ENCODE data around the gene CELA3B.
"Not testable (repeated sequence)": the region's sequence is repeated elsewhere in the genome, so short reads cannot be mapped to it uniquely, and the experiment has no call there.

CELA3B gene, protein sequence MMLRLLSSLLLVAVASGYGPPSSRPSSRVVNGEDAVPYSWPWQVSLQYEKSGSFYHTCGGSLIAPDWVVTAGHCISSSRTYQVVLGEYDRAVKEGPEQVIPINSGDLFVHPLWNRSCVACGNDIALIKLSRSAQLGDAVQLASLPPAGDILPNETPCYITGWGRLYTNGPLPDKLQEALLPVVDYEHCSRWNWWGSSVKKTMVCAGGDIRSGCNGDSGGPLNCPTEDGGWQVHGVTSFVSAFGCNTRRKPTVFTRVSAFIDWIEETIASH

DNA sequence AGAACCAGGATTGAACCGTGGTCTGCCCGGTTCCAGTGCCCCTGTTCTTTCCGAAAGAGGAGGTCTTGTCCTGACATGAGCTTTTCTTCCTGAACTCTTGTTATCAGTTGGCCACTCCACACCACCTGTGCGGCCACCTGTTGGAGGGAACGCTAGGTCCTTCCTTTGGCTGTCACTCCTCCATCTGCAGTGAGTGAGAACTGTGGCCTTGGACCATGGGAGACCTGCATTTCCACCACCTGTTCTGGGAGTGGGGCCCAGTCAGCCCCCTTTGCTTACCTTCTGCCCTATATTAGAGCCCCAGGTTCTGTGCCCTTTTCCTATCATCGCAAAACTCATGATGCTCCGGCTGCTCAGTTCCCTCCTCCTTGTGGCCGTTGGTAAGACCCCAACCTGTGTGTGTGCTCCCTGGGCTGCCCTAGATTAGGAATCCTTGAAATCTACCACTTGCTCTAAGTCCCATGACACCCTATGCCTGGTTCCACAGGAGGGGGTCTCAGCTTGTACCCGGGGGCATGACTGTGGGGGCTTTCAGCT is at the start of gene CELA3B:
CELA3B (plus strand) TSS at position 320 of the 537 bp plus-strand sequence; CDS start at position 338, 18 bp downstream.
- not testable (repeated sequence) for DNase-seq

GRCh38 chr1:21927533-21928237 is 49.1 kb upstream of the CELA3B start:
- no peak for DNase-seq

DNA sequence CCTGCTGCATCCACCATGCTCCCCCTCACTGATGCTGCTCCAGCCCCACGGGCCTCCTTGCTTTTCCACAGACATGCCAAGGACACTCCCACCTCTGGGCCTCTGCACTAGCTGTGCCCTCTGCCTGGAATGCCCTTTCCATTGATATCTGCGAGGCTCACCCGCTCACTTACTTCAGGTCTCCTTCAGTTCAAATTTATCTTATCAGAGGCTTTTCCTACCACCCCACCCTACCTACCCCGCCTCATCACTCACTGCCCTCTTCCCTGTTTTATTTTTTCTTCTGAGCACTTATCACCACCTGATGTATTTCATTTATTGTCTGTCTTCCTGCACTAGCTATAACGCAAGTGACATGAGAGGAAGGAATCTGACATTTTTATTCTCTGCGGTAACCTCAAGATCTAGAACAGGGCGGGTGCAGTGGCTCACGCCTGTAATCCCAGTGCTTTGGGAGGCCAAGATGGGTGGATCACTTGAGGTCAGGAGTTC is 46.7 kb upstream of the CELA3B start:
- no peak for DNase-seq

DNA sequence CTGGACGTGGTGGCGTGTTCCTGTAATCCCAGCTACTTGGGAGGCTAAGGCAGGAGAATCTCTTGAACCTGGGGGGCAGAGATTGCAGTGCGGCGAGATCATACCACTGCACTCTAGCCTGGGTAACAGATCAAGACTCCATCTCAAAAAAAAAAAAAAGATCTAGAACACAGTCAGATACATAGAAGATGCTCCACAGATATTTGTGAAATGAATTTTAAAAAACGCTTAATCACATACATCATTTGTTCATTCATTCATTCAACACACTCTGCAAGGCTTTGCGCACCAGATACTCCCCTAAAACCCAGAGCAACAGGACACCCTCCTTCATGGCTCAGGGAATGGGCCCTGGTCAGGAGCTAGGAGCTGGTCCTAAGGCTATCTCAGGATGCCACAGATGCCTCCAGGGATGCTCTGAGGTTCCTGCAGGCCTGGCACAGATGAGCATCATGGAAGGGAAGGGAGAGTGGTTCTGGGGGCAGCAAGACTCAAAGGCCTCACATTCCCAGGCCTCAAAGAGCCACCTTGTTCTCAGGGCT is 46.1 kb upstream of the CELA3B start:
- no peak for DNase-seq

DNA sequence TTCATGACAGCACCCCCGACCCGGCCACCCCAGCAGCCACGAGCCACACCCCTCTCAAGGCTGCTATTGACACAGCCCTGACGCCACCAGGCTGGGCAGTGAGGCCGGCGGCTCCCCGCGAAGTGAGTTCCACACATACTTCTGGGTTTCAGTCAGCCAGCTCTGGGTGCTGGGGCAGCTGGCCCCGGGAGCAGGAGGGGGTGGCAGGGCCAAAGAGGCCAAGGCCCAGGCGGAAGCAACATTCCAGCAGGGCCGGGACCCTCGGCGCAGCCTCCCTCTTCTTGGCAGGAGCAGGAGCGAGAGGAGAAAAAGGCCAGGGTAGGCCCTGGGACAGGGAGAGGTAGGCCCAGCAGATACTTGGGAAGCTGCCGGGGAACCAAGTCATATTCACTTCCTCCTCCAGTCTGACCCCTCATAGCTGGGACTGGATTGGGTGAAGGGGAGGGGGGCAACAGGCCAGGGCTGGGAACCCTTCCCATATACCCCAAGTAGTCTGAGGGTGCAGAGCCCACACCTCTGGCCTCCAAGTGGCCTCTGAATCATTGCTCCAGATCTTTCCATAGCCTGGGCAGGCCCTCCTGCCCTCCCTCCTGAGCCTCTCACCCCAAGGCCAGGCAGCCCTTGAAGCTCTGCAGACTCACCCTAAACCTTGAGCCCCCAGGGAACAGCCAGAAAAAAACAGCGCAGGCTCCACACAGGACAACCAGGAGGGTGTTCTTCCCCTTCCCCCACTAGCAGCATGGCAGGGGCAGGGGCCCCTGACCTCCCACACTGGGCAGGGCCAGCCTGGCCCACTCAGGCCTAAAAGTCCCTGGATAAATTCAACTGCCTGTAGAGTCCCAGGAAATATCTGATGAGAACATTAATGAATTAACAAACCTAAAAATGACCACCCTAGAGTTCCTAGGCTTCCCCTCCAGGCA is 45.4 kb upstream of the CELA3B start:
- DNase-seq: no peak

- DNase-seq: no peak
Measured at GRCh38 chr1:21932127-21932526, 44.7 kb upstream of the CELA3B start.

DNA sequence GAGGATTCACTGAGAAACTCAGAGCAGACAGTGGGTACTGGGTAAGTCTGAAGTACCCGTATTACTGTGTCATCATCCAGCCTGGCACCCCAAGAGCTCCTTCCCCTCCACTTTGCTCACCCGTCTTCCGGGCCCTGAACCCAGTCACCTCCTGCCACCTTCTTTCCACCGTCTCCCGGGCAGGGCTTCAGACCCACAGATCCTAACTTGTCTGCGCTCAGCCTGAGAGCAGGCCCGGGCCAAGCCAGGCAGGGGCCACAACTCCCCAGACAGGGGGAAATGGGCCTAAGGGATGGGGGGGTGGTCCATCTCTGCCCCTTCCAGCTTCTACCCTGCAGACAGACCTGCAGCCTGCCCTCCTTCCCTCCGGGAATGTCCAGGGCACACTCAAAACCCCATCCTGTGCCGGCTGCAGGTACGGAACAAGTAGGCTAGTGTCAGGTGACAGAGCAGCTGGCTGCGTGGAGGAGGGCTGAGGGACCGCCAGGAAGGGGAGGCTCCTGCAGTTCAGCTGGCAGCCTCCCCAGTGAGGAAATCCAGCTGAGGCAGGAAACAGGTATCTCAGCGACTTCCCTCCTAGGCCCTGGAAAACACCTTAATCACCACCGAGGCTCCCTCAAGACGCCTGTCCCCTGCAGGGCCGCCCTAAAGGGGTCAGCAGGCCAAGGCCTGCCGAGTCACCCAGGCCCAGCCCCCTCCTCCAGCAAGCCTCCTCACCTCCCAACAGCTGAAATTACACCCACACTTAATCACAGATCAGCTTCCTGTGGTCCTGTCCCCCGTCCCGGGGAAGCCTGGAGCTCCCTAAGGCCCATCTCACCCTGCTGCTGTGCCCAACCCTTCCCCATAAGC is 43.2 kb upstream of the CELA3B start:
- no peak for DNase-seq

- DNase-seq: no peak
Measured at GRCh38 chr1:21935393-21935804, 41.4 kb upstream of the CELA3B start.

DNA sequence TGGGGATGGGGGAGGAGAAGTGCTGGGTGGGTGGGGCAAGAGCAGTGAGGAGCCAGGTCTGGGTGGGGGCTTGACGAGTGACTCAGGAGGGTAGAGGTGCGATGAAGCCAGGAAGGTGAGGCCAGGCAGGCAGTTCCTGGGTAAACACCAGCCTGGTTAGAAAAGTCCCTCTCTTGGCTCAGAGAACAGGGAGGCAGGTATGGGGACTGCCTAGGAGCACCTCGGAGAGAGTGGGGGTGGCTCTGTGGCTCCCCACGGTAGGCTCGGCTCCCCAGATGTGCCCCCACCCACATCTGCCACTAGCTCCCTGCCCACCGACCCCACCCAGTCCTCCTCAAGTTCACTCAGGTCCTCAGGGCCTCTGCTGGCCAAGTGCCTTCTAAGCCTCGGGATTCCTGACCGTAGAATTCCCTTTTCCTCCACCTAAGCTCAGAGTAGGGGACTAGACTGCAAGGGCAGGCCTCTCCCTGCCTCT is 40.9 kb upstream of the CELA3B start:
- no peak for DNase-seq

- DNase-seq: no peak
Measured at GRCh38 chr1:21936366-21937031, 40.3 kb upstream of the CELA3B start.

- no peak for DNase-seq
Measured at GRCh38 chr1:21937034-21937371, 39.8 kb upstream of the CELA3B start, which contains the start of gene HSPG2. HSPG2 (minus strand) TSS chr1:21937310; CDS start chr1:21937217, 93 bp downstream.

- DNase-seq: no peak
Measured at GRCh38 chr1:21937372-21938121, 39.3 kb upstream of the CELA3B start.

DNA sequence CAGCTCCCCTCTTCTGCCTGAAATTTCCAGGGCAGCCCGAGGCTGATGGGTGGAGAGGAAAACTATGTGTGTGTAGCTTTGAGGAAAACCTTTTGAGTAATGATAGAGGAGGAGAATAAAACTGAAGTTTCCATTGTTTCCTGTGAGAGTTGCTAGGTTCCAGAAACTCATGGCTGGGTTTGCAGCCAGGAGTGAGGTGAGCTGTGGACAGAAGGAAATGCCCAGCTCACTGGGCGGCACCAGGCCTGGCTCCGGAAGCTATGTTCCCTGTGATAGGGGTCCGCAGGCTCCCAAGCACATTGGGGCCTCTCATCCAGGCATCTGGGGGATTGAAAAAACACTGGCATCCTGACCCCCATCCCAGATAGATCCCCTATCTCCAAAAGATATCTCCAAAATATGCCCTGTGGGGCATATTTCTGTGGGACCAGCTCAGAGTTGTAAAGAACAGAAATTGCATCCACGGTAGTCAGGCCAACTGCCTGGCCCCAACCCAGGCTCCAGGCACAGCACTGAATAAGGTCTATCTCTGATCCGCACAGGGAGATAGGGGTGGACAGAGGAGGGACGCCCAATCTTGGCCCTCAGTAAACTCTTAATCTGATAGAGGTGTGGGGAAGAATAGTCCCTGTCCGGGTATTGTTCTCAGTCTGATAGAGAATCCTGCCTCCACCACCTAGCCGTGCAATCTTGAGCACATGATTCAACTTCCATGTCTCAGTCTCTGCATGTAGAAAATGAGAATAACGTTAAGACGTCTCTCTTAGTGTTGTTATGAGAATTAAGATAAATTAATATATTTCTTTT is 37.9 kb upstream of the CELA3B start:
- no peak for DNase-seq

DNA sequence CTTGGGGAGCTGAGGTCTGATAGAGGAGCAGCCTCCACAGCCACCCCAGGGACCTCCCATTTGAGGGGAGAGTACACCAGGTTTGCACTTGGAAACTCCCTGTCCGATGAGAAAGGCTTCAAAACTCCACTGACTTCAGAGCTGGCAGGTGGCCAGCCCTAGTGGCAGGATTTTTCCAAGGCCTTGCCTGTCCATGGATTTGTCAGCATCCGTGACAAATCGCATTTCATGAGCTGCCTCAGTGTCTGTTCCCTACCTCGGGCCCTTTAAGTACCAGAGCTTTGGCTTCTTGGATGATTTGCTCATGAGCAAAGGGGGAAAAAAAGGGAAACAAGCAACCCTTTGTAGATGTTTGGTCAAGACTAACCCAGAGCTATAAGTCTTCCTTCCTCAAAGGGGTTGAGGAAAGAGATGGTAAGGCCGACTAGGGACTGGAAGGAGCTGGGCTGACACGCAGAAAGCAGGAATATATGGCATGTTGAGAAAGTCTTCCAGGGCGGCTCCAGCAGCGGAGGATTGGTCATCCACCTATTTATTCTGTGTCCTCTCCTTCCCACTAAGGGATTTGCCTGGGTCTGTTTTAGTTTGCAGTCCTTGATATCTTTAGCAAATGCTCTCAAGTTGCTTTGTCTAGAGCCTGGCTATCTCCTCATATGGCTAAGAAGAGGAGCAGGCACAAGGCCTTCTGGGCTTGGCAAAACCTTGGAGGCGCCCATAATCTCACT is 37.0 kb upstream of the CELA3B start:
- DNase-seq: no peak

GRCh38 chr1:21940492-21940891 is 36.3 kb upstream of the CELA3B start:
- no peak for DNase-seq

- no peak for DNase-seq
Measured at GRCh38 chr1:21941370-21941769, 35.5 kb upstream of the CELA3B start.

DNA sequence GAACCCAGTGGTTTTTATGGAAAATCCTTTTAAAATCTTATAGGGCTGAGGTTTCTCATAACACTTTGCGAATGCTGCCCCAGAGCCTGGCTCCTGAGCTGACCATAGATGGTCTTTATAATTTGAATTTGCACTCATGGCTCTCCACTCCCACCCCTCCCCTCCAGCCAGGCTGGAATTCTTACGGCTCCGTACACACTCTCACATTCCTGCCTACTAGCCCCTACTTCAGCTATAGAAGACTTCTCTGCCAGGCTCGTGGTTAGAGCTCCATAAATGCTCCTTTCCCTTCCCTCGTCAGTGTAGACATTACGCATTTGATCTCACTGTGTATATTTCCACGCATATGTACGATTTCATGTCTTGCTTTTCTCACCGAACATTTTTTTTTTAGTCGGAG is 34.4 kb upstream of the CELA3B start:
- DNase-seq: no peak

- DNase-seq: not testable (repeated sequence)
Measured at GRCh38 chr1:21942959-21943640, 33.7 kb upstream of the CELA3B start.

Measured in GF-D8 (cell line).